ENCODE measurements around the gene AKIP1.
"Not testable (repeated sequence)": the region's sequence is repeated elsewhere in the genome, so short reads cannot be mapped to it uniquely, and the experiment has no call there.

Gene AKIP1

DNA sequence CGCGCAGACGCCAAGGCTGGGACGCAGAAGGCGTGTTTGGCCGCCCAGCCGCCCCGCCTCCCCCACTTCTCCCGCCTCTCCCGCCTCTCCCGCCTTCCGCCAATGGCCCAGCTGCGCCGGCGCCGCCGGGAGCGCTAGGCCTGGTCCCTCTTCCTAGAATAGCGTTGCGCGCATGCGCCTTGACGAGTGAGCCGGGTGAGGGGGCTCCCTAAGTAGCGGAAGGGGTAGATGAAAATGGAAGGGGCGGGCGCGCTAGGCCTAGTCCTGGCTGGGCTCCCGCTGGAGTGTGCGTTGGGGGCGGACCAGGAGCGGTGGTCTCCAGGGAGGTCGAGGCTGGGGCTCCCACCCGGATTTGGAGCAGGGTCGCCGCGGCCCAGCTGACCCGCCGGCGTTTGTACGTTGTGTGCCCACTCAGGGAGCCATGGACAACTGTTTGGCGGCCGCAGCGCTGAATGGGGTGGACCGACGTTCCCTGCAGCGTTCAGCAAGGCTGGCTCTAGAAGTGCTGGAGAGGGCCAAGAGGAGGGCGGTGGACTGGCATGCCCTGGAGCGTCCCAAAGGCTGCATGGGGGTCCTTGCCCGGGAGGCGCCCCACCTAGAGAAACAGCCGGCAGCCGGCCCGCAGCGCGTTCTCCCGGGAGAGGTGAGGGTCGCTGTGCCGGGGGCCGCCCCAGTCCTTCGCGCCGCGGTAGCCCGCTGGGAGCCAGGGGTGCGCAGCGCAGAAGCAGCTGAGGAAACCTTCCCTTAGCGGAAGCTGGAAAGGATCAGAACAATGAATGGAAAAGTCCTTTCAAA, at the start of gene AKIP1:
AKIP1 (plus strand) TSS at position 161 of the 795 bp plus-strand sequence; CDS start at position 422, 261 bp downstream.
- DNase-seq = peak; percentile 96

GRCh38 chr11:8863838-8864237, 47.2 kb upstream of the AKIP1 start:
- no peak for DNase-seq

- DNase-seq = no peak
These were observed 45.7 kb upstream of the AKIP1 start for GRCh38 chr11:8865304-8865703.

DNA sequence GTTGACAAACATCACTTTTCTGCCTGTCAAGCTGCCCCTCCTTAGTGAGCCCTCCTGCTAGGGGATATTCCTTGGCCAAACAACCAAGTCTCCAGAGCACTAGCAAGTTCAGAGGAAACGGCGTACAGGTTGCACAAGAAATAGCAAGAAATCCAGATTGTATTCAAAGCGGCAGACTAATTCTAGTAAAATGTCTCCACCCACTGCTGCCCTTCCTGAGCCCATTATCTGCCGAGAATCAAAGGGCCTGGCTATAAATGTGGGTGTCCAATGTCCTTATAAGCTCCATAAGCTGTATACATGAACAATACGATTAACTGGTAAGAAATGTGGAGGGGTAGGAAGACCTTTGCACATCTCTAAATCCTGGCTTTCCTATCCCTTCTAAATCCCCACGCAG, 44.0 kb upstream of the AKIP1 start:
- no peak for DNase-seq

GRCh38 chr11:8867931-8868631, 42.9 kb upstream of the AKIP1 start:
- no peak for DNase-seq

GRCh38 chr11:8870411-8871170, 40.4 kb upstream of the AKIP1 start:
- peak; percentile 38 for DNase-seq

- no peak for DNase-seq
These were observed 39.7 kb upstream of the AKIP1 start for GRCh38 chr11:8871171-8871775.

GRCh38 chr11:8871962-8872361, 39.0 kb upstream of the AKIP1 start:
- DNase-seq = no peak

GRCh38 chr11:8873741-8874405, 37.1 kb upstream of the AKIP1 start:
- DNase-seq = peak; percentile 7

- no peak for DNase-seq
These were observed 32.2 kb upstream of the AKIP1 start for GRCh38 chr11:8878771-8879170.

- DNase-seq = not testable (repeated sequence)
These were observed 29.4 kb upstream of the AKIP1 start for GRCh38 chr11:8881585-8881984.

DNA sequence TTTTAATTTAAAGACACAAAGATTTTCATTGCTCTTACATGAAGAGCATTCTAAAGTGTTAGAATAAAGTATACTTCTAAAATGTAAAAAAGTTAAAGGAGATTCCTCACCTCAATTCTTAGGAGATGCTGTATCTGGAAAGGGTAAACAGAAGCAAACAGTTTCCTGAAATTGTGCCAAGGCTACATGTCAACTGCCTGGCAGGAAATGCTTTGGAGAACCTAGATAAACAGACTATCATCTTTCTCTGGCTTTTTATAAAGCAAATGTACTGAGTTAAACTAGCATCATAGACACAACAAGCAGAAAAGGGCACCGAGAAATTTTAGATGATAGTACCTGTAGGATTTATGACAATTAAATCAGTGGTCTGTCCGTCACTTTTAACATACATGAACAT, 24.7 kb upstream of the AKIP1 start:
- DNase-seq = no peak

DNA sequence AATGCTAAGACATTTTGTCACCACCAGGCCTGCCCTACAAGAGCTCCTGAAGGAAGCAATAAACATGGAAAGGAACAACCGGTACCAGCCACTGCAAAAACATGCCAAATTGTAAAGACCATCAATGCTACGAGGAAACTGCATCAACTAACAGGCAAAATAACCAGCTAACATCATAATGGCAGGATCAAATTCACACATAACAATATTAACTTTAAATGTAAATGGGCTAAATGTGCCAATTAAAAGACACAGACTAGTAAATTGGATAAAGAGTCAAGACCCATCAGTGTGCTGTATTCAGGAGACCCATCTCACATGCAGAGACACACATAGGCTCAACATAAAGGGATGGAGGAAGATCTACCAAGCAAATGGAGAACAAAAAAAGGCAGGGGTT, 19.8 kb upstream of the AKIP1 start:
- DNase-seq = not testable (repeated sequence)

DNA sequence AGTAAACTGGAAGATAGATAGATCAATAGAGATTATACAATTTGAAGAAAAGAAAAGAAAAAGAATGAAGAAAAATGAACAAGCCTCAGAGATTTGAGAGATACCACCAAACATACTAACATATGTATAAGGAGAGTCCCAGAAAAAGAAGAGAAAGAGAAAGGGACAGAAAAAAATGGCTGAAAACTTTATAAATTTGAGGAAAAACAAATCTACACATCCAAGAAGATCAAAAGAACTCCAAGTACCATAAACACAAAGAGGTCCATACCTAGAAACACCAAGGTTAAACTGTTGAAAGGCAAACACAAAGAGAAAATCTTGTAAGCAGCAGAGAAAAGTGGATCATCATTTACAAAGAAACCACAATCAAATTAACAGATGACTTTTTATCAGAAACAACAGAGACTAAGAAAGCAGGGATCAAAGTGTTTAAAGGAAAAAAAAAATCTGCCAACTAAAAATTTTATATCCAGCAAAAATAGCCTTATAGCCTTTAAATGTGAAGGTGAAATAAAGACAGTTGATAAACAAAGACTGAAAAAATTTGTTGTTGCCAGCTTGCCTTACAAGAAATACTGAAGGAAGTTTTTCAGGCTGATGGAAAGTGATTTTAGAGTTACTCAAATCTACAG, 11.8 kb upstream of the AKIP1 start:
- no peak for DNase-seq

GRCh38 chr11:8905528-8906165, 5.3 kb upstream of the AKIP1 start:
- DNase-seq = no peak

- DNase-seq = no peak
These were observed 3.9 kb upstream of the AKIP1 start for GRCh38 chr11:8907116-8907515.

DNA sequence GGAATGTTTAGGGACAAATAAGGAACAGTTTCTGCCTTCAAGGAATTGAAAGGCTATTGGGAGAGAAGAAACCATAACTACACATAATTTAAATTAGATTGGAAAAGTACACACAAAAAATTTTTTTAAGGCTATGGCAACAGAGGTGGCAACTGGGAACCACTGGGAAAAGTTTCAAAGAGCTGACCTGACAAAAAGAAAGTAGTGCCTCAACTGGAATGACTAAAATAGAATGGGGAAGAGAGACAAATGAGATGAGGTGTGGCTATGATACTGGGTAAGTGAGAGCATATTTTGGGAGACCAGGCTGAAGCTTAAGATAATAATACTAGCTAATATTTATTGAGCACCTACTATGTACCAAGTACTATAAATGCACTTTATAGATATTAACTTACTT, 2.9 kb upstream of the AKIP1 start:
- no peak for DNase-seq

GRCh38 chr11:8910649-8911026, 351 bp upstream of the AKIP1 start:
- DNase-seq = no peak

GRCh38 chr11:8913961-8914660, 3.1 kb downstream of the AKIP1 start:
- DNase-seq = peak; percentile 52

- DNase-seq = no peak
These were observed 3.7 kb downstream of the AKIP1 start for GRCh38 chr11:8914661-8915018.

Measured in activated CD4-positive, alpha-beta T cell treated with anti-CD3 and anti-CD28 coated beads, Interleukin-2, Interleukin-6, amounts not matched to agents 100 ng/mL and 50 ng/mL, durations not matched to agents 16 hours and 8 hours (primary cell).